PFSK-1 (cell line): ENCODE results near the gene TTYH2.

Source experiments
- FOXP2 ChIP-seq: optimal IDR thresholded peaks from 2 replicates; pipeline ENCODE3; 2011; ENCODE audit warnings: borderline replicate concordance, control low read depth, inconsistent platforms; ENCODE audit not compliant: insufficient read depth; ENCODE audit errors: extremely low read length, extremely low read depth
- POLR2AphosphoS5 ChIP-seq: IDR thresholded peaks from 2 replicates; pipeline ENCODE4 v1.6.1; 2012; ENCODE audit warnings: low read depth, mild to moderate bottlenecking, control low read depth, low read length, moderate library complexity
- REST ChIP-seq, 2 experiments: IDR thresholded peaks; 2 replicates each; pipeline versions ENCODE4 v1.6.1 to v1.8.0; 2011 to 2012; ENCODE audit warnings: low read depth in 2 of 2, low read length in 2 of 2, control low read depth in 1 of 2, inconsistent platforms in 1 of 2, mild to moderate bottlenecking in 1 of 2, moderate library complexity in 1 of 2; ENCODE audit not compliant: insufficient read depth in 1 of 2
- SIN3A ChIP-seq: IDR thresholded peaks from 2 replicates; pipeline ENCODE4 v1.6.1; 2012; ENCODE audit warnings: mild to moderate bottlenecking, low read length, moderate library complexity, borderline replicate concordance; ENCODE audit not compliant: insufficient read depth
- TAF1 ChIP-seq: IDR thresholded peaks from 2 replicates; pipeline ENCODE4 v1.6.1; 2012; ENCODE audit warnings: low read length, control low read depth, borderline replicate concordance; ENCODE audit not compliant: insufficient read depth

TTYH2 gene

GRCh38 chr17:74172700-74173099 lies 40.7 kb upstream of the TTYH2 start:
- TF ChIP-seq REST (IDR thresholded peaks at IDR 0.05; ENCODE audit: insufficient read depth in 1 of 2, low read depth in 2 of 2, low read length in 2 of 2), result no peak
- TF ChIP-seq SIN3A, result no peak
- TF ChIP-seq TAF1, result no peak
- no peak for TF ChIP-seq POLR2AphosphoS5
- TF ChIP-seq FOXP2, result no peak

- TF ChIP-seq FOXP2 (no peak), REST (IDR thresholded peaks at IDR 0.05; ENCODE audit: insufficient read depth in 1 of 2, low read depth in 2 of 2, low read length in 2 of 2) (no peak), POLR2AphosphoS5 (no peak)
These were observed 36.8 kb upstream of the TTYH2 start for GRCh38 chr17:74176546-74177001.

- TF ChIP-seq REST (IDR thresholded peaks at IDR 0.05; ENCODE audit: insufficient read depth in 1 of 2, low read depth in 2 of 2, low read length in 2 of 2) (no peak), SIN3A (no peak), TAF1 (no peak)
These were observed 36.3 kb upstream of the TTYH2 start for GRCh38 chr17:74177018-74177450.

- TF ChIP-seq REST (IDR thresholded peaks at IDR 0.05; ENCODE audit: insufficient read depth in 1 of 2, low read depth in 2 of 2, low read length in 2 of 2) (no peak), POLR2AphosphoS5 (no peak), FOXP2 (no peak), TAF1 (no peak), SIN3A (no peak)
These were observed 33.8 kb upstream of the TTYH2 start for GRCh38 chr17:74179576-74179975.

GRCh38 chr17:74180336-74180735 lies 33.0 kb upstream of the TTYH2 start:
- TF ChIP-seq TAF1 (no peak), SIN3A (no peak), POLR2AphosphoS5 (no peak), REST (IDR thresholded peaks at IDR 0.05; ENCODE audit: insufficient read depth in 1 of 2, low read depth in 2 of 2, low read length in 2 of 2) (no peak), FOXP2 (no peak)
